GM21528 (cell line): ENCODE data around the gene SLC13A3.
A peak's percentile ranks its signal among the peaks of the same experiment; 100 is the strongest.

Experiments used
- ATAC-seq: cut with Tn5 transposase; IDR thresholded peaks from one replicate; pipeline ENCODE4 v1.9.1; 2021; ENCODE audit warnings: mild to moderate bottlenecking, moderate library complexity; ENCODE audit not compliant: unreplicated experiment, low FRiP score

SLC13A3 gene

GRCh38 chr20:46651091-46651962 lies at the start of gene SLC13A3:
SLC13A3 (minus strand) TSS chr20:46651459; CDS start chr20:46651421, 38 bp downstream.
- ATAC-seq, result no peak

GRCh38 chr20:46701057-46701456 lies 49.8 kb upstream of the SLC13A3 start:
- no peak for ATAC-seq

- ATAC-seq, result no peak
These were observed 49.2 kb upstream of the SLC13A3 start for GRCh38 chr20:46700481-46700880.

- ATAC-seq, result no peak
These were observed 48.5 kb upstream of the SLC13A3 start for GRCh38 chr20:46699651-46700359.

GRCh38 chr20:46698788-46699187 lies 47.5 kb upstream of the SLC13A3 start:
- ATAC-seq, result no peak

- no peak for ATAC-seq
These were observed 45.6 kb upstream of the SLC13A3 start for GRCh38 chr20:46696791-46697279.

- no peak for ATAC-seq
These were observed 44.6 kb upstream of the SLC13A3 start for GRCh38 chr20:46695892-46696291.

- no peak for ATAC-seq
These were observed 43.2 kb upstream of the SLC13A3 start for GRCh38 chr20:46694484-46694883.

- no peak for ATAC-seq
These were observed 39.9 kb upstream of the SLC13A3 start for GRCh38 chr20:46691196-46691595.

GRCh38 chr20:46690219-46691106 lies 39.2 kb upstream of the SLC13A3 start:
- no peak for ATAC-seq

GRCh38 chr20:46689754-46690085 lies 38.5 kb upstream of the SLC13A3 start:
- ATAC-seq, result no peak

GRCh38 chr20:46689082-46689753 lies 38.0 kb upstream of the SLC13A3 start, which contains the start of gene TP53RK:
TP53RK (minus strand) TSS chr20:46689444; CDS start chr20:46689414, 30 bp downstream.
- ATAC-seq, result peak; percentile 93

GRCh38 chr20:46688151-46689081 lies 37.2 kb upstream of the SLC13A3 start:
- peak; percentile 1 for ATAC-seq

GRCh38 chr20:46683939-46684750 lies 32.9 kb upstream of the SLC13A3 start:
- no peak for ATAC-seq

GRCh38 chr20:46683668-46683938 lies 32.3 kb upstream of the SLC13A3 start:
- ATAC-seq, result no peak

GRCh38 chr20:46683011-46683667 lies 31.9 kb upstream of the SLC13A3 start:
- no peak for ATAC-seq

GRCh38 chr20:46682063-46682821 lies 31.0 kb upstream of the SLC13A3 start:
- no peak for ATAC-seq
